Fibroblast of pulmonary artery (primary cell): ENCODE measurements around the gene DECR2.

Experiments used
- DNase-seq: peaks from one replicate; pipeline ENCODE4 v3.0.0-alpha.2; 2010; ENCODE audit warnings: low read depth
- H3K4me3 ChIP-seq: replicated peaks from 2 replicates; pipeline ENCODE4 v1.5.1; 2011; ENCODE audit warnings: low read depth, mild to moderate bottlenecking, control low read depth, low read length, moderate library complexity
- TF ChIP-seq, protein P1 (sequence below): IDR thresholded peaks from 2 replicates; pipeline ENCODE4 v1.5.1; 2011; ENCODE audit warnings: mild to moderate bottlenecking, control low read depth, low read length, inconsistent platforms; ENCODE audit errors: missing control alignments

The DECR2 gene

DNA sequence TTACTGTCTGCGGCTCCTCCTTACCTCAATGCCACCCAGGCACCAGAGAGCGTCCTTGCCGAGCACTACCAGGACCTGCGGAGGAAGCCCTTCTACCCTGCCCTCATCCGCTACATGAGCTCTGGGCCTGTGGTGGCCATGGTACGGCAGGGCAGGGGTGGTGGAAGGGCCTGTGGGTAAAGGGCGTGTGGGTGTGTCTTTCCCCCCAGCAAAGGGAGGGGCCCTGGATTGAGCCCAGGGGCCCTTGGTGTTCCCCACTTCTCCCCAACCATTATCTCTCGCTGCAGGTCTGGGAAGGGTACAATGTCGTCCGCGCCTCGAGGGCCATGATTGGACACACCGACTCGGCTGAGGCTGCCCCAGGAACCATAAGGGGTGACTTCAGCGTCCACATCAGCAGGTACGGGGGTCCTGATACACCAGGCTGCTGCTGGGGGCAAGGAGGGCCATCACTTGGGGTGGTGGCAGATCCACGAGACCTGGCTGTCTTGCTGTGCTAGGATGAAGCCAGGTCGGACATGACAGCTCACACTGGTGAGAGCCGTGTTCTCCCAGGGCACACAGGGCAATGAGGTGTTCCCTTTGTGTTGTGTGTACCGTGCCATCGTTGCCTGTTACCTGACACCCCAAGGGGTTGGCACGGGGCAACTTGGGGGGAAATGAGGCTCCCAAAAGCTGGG is 2.2 kb upstream of the DECR2 start:
- TF ChIP-seq, protein P1, sequence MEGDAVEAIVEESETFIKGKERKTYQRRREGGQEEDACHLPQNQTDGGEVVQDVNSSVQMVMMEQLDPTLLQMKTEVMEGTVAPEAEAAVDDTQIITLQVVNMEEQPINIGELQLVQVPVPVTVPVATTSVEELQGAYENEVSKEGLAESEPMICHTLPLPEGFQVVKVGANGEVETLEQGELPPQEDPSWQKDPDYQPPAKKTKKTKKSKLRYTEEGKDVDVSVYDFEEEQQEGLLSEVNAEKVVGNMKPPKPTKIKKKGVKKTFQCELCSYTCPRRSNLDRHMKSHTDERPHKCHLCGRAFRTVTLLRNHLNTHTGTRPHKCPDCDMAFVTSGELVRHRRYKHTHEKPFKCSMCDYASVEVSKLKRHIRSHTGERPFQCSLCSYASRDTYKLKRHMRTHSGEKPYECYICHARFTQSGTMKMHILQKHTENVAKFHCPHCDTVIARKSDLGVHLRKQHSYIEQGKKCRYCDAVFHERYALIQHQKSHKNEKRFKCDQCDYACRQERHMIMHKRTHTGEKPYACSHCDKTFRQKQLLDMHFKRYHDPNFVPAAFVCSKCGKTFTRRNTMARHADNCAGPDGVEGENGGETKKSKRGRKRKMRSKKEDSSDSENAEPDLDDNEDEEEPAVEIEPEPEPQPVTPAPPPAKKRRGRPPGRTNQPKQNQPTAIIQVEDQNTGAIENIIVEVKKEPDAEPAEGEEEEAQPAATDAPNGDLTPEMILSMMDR: no peak
- no peak for DNase-seq
- no peak overlapping the region for H3K4me3 ChIP-seq

DNA sequence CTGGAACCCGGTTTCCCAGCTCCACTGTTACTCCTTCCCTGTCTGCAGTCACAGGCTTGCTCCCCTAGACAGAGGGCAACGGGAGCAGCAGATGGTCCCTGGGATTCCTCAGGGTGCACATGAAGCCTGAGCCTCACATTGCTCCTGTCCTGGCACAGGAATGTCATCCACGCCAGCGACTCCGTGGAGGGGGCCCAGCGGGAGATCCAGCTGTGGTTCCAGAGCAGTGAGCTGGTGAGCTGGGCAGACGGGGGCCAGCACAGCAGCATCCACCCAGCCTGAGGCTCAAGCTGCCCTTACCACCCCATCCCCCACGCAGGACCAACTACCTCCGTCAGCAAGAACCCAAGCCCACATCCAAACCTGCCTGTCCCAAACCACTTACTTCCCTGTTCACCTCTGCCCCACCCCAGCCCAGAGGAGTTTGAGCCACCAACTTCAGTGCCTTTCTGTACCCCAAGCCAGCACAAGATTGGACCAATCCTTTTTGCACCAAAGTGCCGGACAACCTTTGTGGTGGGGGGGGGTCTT is 1.6 kb upstream of the DECR2 start:
- TF ChIP-seq, protein P1: no peak
- no peak for DNase-seq
- peak overlapping the region; percentile 83 for H3K4me3 ChIP-seq

DNA sequence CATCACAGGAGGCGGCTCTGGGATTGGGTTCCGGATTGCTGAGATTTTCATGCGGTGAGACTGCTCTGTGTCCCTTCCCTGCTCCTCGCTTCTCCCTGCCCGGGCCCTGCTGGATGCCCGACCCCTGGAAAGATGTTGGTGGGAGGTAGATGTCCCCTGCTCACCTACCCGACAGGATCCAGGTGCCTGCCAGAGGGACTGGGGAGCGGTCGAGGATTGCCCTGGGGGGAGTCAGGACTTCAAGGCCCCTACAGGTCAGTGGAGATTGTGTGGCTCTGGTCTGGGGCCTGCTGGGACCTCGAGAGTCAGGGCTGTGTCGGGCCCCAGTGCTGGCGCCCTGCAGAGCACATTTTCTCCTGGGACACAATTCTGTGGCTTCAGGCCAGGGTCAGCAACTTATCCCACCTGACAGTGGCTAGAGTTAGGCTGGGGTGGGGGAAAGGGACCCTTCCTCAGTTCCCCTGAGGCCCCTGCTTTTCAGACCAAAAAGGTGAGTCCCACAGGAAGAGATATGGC is 3.3 kb downstream of the DECR2 start:
- TF ChIP-seq, protein P1: no peak
- no peak for DNase-seq
- H3K4me3 ChIP-seq: no peak overlapping the region

DNA sequence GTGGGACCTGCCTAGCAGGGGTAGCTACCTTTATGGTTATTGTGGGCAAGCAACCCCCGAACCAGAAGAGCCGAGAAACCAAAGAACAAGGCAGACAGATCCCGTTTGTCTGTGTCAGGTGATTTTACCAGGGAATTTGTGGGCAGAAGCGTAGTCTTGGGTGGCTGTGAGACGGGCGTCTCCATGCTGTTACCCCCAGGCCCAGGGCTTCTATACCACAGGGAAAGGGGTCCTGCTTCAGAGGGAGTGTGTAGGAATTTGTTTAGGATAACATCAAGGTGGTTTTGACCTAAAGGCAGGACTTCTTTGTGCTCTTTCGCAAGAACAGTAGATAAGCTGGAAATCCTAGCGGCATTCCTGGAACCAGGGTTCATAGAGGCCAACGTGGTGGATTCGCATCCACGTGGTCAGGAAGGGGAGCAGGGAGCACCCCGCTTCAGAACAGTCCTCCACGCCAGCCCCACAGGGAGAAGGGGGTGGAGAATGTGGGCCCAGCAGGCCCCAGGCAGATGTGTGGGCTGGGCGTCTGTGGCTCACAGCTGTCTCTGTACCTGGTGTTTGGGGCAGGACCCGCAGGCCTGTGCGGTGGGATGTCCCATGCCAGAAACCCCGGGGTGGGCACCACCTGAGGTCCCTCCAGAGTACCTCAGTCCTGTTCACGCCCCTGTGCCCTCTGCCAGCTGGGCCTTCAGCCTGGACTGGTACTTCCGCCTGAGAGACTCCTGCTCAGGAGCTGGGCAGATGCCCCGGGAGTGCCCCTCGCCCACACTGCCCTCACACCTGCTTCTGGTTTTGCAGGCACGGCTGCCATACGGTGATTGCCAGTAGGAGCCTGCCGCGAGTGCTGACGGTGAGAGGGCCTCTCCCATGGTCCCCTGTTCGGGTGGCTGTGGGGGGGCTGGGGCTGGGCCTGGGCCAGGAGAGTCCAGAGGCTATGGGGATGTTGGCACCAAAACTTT is 4.1 kb downstream of the DECR2 start:
- no peak for DNase-seq
- TF ChIP-seq, protein P1: no peak
- no peak overlapping the region for H3K4me3 ChIP-seq

DNA sequence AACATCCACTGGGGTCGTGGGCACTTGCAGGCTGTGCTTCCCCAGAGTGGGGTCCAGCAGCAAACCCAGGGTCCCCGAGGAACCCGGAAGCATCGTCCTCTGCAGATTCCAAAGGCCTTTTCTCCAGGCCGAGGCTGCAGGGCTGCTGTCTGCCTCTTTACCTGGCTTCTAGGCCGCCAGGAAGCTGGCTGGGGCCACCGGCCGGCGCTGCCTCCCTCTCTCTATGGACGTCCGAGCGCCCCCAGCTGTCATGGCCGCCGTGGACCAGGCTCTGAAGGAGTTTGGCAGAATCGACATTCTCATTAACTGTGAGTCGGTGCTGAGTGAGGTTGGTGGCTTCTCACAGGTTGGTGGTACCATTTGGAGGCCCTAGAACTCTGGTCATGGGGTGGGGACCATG is 5.6 kb downstream of the DECR2 start:
- no peak for DNase-seq
- TF ChIP-seq, protein P1: no peak

DNA sequence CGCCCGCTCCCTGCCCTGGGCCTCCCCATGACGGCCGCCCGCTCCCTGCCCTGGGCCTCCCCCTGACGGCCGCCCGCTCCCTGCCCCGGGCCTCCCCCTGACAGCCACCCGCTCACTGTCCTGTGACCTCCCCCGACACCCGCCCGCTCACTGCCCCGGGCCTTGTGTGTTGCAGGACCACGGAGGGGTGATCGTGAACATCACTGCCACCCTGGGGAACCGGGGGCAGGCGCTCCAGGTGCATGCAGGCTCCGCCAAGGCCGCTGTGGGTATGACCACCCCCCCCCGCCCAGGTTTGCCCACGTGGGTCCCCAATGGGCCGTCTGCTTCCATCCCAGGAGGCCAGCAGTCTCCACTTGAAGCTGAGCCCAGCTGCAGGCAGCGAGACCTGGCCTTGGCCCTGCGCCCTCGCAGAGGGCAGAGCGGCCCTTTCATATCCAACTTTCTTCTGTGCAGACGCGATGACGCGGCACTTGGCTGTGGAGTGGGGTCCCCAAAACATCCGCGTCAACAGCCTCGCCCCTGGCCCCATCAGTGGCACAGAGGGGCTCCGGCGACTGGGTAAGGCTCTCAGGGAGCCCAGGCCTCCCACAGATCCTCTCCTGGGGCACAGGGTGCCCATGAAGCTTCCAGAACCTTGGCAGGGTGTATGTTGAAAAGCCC is 9.0 kb downstream of the DECR2 start:
- TF ChIP-seq, protein P1: no peak
- DNase-seq: no peak
- no peak overlapping the region for H3K4me3 ChIP-seq

More for the DNA sequence above, 5.6 kb downstream of the DECR2 start:
- no peak overlapping the region for H3K4me3 ChIP-seq
